Measurements from ENCODE around the gene CHAMP1.

DNA sequence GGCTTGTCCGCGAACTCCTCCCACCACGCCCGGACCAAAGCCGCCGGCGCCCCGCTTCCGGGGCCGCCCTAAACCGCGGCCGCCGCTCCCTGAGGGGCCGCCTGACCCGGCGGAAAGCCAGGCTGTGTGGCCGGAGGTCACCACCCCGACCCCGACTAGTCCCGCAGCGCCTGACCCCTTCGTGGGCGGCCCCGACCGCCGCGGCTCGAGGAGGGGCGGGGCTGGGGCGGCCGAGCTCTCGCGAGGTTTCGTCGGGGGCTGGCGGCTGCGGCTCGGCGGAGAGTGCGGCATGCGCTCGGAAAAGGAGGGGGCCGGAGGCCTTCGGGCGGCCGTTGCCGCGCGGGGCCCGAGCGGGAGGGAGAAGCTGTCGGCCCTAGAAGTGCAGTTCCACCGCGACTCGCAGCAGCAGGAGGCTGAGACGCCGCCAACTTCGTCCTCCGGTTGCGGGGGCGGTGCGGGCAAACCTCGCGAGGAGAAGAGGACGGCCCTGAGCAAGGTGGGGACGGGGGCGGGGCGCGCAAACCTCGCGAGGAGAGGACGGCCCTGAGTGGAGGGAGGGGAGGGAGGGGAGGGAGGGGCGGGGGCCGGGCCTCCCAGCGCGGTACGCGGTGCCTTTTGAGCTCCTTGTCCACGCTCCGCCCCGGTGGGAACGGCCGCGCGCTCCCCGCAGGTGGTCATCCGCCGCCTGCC lies 32.8 kb upstream of the CHAMP1 start, which contains the start of gene UPF3A:
- TF ChIP-seq, protein P1, sequence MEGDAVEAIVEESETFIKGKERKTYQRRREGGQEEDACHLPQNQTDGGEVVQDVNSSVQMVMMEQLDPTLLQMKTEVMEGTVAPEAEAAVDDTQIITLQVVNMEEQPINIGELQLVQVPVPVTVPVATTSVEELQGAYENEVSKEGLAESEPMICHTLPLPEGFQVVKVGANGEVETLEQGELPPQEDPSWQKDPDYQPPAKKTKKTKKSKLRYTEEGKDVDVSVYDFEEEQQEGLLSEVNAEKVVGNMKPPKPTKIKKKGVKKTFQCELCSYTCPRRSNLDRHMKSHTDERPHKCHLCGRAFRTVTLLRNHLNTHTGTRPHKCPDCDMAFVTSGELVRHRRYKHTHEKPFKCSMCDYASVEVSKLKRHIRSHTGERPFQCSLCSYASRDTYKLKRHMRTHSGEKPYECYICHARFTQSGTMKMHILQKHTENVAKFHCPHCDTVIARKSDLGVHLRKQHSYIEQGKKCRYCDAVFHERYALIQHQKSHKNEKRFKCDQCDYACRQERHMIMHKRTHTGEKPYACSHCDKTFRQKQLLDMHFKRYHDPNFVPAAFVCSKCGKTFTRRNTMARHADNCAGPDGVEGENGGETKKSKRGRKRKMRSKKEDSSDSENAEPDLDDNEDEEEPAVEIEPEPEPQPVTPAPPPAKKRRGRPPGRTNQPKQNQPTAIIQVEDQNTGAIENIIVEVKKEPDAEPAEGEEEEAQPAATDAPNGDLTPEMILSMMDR (IDR thresholded peaks at IDR 0.05; ENCODE audit: insufficient read depth, low read length, poor library complexity, severe bottlenecking) = no peak
- no peak for TF ChIP-seq EZH2phosphoT487 (conservative IDR thresholded peaks at IDR 0.05; ENCODE audit: low read length)

Data from SU-DHL-6 (cell line).